GM19240 (cell line): ENCODE measurements around the gene BCAS3.
"Not testable (repeated sequence)": the region's sequence is repeated elsewhere in the genome, so short reads cannot be mapped to it uniquely, and the experiment has no call there.

Source experiments
- DNase-seq: peaks from one replicate; pipeline ENCODE4 v3.0.0; 2011; ENCODE audit warnings: low spot score; ENCODE audit not compliant: insufficient read length

BCAS3 gene

GRCh38 chr17:60677308-60678117, at the start of gene BCAS3:
TSS of gene BCAS3 (plus strand) at chr17:60677851.
- peak; percentile 98 for DNase-seq

GRCh38 chr17:60628252-60628889, 49.3 kb upstream of the BCAS3 start:
- DNase-seq: no peak

DNA sequence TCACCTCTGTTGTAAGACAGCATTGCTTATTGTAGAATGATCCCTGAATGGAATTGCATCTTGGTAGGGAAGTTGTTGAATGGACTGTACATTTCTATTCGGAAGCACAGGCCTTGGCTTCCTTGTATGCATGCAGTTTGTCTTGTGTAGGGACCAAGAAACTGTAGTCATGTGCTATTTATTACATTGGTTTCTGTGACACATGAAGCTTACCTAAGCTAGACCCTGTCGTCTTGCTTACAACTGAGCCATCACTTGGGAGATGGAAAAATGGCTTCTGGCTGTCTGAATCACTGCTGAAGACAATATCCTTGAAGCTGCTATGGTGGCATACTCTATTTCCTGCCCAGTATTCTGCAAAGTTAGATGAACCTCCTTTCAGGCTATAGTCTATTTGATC, 48.5 kb upstream of the BCAS3 start:
- DNase-seq: no peak

- no peak for DNase-seq
Measured at GRCh38 chr17:60630352-60630751, 47.3 kb upstream of the BCAS3 start.

DNA sequence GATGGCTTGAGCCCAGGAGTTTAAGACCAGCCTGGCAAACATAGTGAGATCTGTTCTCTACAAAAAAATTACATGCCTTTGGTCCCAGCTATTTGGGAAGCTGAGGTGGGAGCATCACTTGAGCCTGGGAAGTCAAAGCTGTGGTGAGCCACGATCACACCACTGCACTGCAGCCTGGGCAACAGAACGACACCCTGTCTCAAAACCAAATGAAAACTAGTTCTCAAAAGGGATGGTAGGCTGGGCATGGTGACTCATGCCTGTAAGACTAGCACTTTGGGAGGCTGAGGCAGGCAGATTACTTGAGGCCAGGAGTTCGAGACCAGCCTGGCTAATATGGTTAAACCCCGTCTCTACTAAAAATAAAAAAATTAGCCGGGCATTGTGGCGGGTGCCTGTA, 46.5 kb upstream of the BCAS3 start:
- DNase-seq: no peak

GRCh38 chr17:60637683-60638082, 40.0 kb upstream of the BCAS3 start:
- no peak for DNase-seq

DNA sequence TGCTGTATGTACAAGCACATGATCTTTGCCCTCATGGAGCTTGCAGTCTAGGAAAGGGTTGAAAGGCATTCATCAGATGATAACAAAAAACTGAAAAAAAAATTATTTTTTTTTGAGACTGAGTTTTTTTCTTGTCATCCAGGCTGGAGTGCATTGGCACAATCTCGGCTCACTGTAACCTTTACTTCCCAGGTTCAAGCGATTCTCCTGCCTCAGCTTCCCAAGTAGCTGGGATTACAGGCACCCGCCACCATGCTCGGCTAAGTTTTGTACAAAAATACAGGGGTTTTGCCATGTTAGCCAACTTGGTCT, 38.7 kb upstream of the BCAS3 start:
- DNase-seq: no peak

- no peak for DNase-seq
Measured at GRCh38 chr17:60640503-60640902, 37.1 kb upstream of the BCAS3 start.

- DNase-seq: no peak
Measured at GRCh38 chr17:60641126-60641525, 36.5 kb upstream of the BCAS3 start.

DNA sequence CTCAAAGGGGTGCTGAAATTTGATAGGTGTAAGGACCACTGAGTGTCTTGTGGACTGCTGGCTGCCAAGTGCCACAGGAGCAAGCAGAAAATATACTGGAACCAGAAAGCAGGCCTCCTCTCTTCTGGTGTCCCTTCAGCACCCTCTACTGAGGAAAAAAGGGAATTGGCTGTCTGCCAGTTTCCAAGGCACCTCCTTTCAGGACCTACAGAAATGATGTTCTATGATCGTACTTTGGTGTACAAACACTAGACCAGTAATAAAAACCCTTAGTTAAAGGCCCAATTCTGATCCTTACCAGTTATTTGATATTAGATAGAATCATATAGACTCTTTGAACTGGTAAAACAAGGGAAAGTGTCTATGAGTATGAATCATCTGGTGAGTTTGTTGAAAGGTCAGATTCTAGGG, 35.8 kb upstream of the BCAS3 start:
- DNase-seq: peak; percentile 14

GRCh38 chr17:60645918-60646523, 31.6 kb upstream of the BCAS3 start:
- DNase-seq: no peak

DNA sequence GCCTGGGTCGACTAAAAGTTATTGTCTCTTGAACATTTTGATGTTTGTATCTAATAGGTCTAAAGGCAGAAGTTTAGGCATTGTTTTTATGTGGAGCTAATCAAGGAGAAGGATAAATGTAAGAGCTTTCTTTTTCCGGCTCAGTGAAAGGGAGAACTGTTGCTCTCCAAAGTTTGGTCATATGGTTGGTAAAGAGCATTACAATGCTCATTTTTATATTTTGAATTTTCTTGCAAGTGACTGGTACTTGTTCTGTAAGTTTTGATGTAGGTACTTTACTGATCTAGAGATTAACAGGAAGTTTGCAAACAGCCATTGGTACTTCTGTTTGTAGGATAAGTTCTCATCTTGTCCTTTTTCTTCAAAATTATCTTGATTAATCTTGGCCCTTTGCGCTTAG, 30.9 kb upstream of the BCAS3 start:
- DNase-seq: no peak

GRCh38 chr17:60647705-60648104, 29.9 kb upstream of the BCAS3 start:
- DNase-seq: no peak

GRCh38 chr17:60652454-60653247, 25.0 kb upstream of the BCAS3 start:
- DNase-seq: no peak

GRCh38 chr17:60653569-60653968, 24.1 kb upstream of the BCAS3 start:
- DNase-seq: no peak

GRCh38 chr17:60656499-60656898, 21.2 kb upstream of the BCAS3 start:
- DNase-seq: no peak

DNA sequence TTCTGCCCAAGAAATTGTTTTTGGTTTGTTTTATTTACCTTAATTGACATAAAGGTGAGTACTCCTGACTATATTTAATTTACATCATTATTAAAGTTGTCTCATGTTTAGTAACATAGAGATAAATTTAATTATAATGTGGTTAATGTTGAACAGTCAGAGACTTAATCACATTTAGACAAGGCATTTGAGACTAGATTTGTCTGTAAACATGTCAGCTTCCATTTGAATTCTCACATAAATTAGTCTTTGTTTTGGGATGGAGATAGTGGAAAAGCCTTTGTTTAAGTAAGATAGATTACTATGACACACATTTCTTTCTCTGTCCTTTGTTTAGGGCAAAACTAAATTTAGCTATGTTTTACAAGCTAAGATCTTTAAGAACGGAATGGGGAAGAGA, 18.5 kb upstream of the BCAS3 start:
- no peak for DNase-seq

DNA sequence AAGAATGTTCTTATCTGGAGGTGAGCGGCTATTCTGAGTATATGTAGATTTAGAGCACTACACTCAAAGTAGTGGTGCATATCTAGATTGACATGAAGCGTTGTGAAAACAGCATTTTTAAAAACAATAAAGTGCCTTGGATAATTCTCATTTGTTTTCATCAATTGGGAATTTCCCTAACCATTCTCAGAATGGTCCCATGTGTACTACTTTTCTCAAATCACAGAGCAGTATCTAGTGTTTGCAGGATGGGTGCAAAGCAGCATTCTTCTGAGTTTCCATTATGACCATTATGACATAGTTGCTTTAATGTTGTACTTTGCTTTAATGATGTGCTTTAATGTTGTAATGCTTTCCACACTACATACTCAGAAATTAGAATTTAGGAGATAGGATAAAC, 16.2 kb upstream of the BCAS3 start:
- DNase-seq: no peak

GRCh38 chr17:60664022-60664421, 13.6 kb upstream of the BCAS3 start:
- DNase-seq: no peak

- no peak for DNase-seq
Measured at GRCh38 chr17:60665602-60666001, 12.0 kb upstream of the BCAS3 start.

DNA sequence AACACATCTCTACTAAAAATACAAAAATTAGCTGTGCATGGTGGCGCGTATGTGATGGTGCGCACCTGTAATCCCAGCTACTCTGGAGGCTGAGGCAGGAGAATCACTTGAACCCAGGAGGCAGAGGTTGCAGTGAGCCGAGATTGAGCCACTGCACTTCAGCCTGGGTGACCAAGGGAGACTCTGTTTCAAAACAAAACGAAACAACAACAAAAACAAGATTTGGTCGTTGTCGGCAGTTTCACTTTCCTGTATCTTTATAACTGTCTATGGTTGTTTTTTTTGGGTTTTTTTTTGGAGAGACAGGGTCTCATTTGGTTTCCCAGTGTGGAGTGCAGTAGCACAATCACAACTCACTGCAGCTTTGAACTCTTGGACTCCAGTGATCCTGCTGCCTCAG, 8.9 kb upstream of the BCAS3 start:
- not testable (repeated sequence) for DNase-seq

GRCh38 chr17:60671482-60671881, 6.2 kb upstream of the BCAS3 start:
- no peak for DNase-seq
